A549 (cell line): ENCODE results near the gene NTM. TPM values are rescaled to one million over a fixed set of nuclear protein-coding genes. Genes with fewer than 3 reads are reported as not detected.

ENCODE experiments used
- ATAC-seq, 2 experiments: fragments of 200-7000 bp in 1 of 2; fragments of >200 bp in 1 of 2; cut with Nextera tagmentation in 1 of 2; cut with Tn5 transposase in 1 of 2; 3 replicates each; pipeline versions ENCODE4 v1.8.0 to v1.9.1; 2018 to 2020; ENCODE audit warnings: mild to moderate bottlenecking in 1 of 2, moderate library complexity in 1 of 2
- CTCF ChIA-PET: fragments of 300-600 bp; sonication (Branson Sonifier 250); formaldehyde crosslinking; extraction: SDS; loops from one replicate; lab custom pipeline; 2021; ENCODE audit warnings: antibody characterized with exemption, inconsistent platforms; lab: Yijun Ruan, JAX
- POLR2A ChIA-PET: fragments of 350-600 bp; formaldehyde crosslinking; extraction: SDS; loops from one replicate; lab custom pipeline; 2021; ENCODE audit warnings: antibody characterized with exemption, inconsistent platforms; lab: Yijun Ruan, JAX
- DNase-seq, 2 experiments: peaks; one replicate each; pipeline versions ENCODE4 v3.0.0 to v3.0.0-alpha.2; 2011 to 2016; ENCODE audit warnings: low read depth in 1 of 2, low spot score in 1 of 2
- FAIRE-seq: peaks from 2 replicates; lab custom pipeline; 2011; peaks lifted over from hg19 to GRCh38; lab: Jason Lieb, UNC
- H3K27ac ChIP-seq, 2 experiments: fragments of >200 bp; sonication (Bioruptor Twin); formaldehyde crosslinking; 3 replicates each; pipeline ENCODE4 v1.5.1; 2016 to 2017
- H3K4me1 ChIP-seq: fragments of >200 bp; sonication (Bioruptor Twin); formaldehyde crosslinking; 3 replicates; pipeline ENCODE4 v1.6.1; 2016
- H3K4me2 ChIP-seq: fragments of >200 bp; sonication (Bioruptor Twin); formaldehyde crosslinking; 3 replicates; pipeline ENCODE4 v1.6.1; 2016
- H3K4me3 ChIP-seq: fragments of >200 bp; sonication (Bioruptor Twin); formaldehyde crosslinking; 3 replicates; pipeline ENCODE4 v1.5.1; 2016
- H3K9me3 ChIP-seq: fragments of >200 bp; sonication (Bioruptor Twin); formaldehyde crosslinking; 3 replicates; pipeline ENCODE4 v1.6.1; 2016
- ATOH8 ChIP-seq: fragments of 250-450 bp; sonication (Bioruptor Pico); IDR thresholded peaks from 2 replicates; pipeline ENCODE4 v1.5.0; 2020; ENCODE audit warnings: low read depth, mild to moderate bottlenecking, moderate library complexity
- BCL3 ChIP-seq: fragments of >200 bp; sonication (Bioruptor Twin); formaldehyde crosslinking; IDR thresholded peaks from 3 replicates; pipeline ENCODE4 v1.6.1; 2016
- CEBPB ChIP-seq, 2 experiments: fragments of >200 bp in 1 of 2; sonication (Bioruptor Twin) in 1 of 2; formaldehyde crosslinking in 1 of 2; IDR thresholded peaks; 2 replicates each; pipeline ENCODE4 v1.6.1; 2012 to 2016
- CHD2 ChIP-seq: fragments of 150-350 bp; IDR thresholded peaks from 2 replicates; pipeline ENCODE4 v1.6.1; 2014; ENCODE audit warnings: low read length; ENCODE audit not compliant: partially characterized antibody
- E2F6 ChIP-seq: IDR thresholded peaks from 2 replicates; pipeline ENCODE4 v1.6.1; 2012; ENCODE audit warnings: low read depth, borderline replicate concordance
- ELK1 ChIP-seq: fragments of 150-350 bp; IDR thresholded peaks from 2 replicates; pipeline ENCODE4 v1.6.1; 2014; ENCODE audit warnings: low read depth, mild to moderate bottlenecking, low read length
- EP300 ChIP-seq, 2 experiments: fragments of >200 bp; sonication (Bioruptor Twin); formaldehyde crosslinking; IDR thresholded peaks; 2 replicates in 1 of 2; 3 replicates in 1 of 2; pipeline ENCODE4 v1.6.1; 2016 to 2017
- ESRRA ChIP-seq: fragments of 150-350 bp; IDR thresholded peaks from 2 replicates; pipeline ENCODE4 v1.6.1; 2014; ENCODE audit warnings: mild to moderate bottlenecking, low read length, borderline replicate concordance
- FOSB ChIP-seq: fragments of 250-450 bp; sonication (Bioruptor Pico); IDR thresholded peaks from 2 replicates; pipeline ENCODE4 v1.5.0; 2020; ENCODE audit warnings: mild to moderate bottlenecking, moderate library complexity
- FOSL2 ChIP-seq, 2 experiments: fragments of 450-650 bp in 1 of 2; fragments of >200 bp in 1 of 2; sonication (Bioruptor Twin) in 1 of 2; formaldehyde crosslinking; IDR thresholded peaks; 2 replicates each; pipeline versions ENCODE4 v1.5.0 to v1.6.1; 2016 to 2020; ENCODE audit warnings: mild to moderate bottlenecking in 1 of 2, moderate library complexity in 1 of 2
- FOXS1 ChIP-seq: fragments of 250-450 bp; sonication (Bioruptor Pico); IDR thresholded peaks from 2 replicates; pipeline ENCODE4 v1.5.0; 2020; ENCODE audit warnings: mild to moderate bottlenecking, moderate library complexity
- HOXA7 ChIP-seq: fragments of 250-450 bp; sonication (Bioruptor Pico); IDR thresholded peaks from 2 replicates; pipeline ENCODE4 v1.5.0; 2020; ENCODE audit warnings: mild to moderate bottlenecking, moderate library complexity
- HOXB5 ChIP-seq: fragments of 250-450 bp; sonication (Bioruptor Pico); IDR thresholded peaks from 2 replicates; pipeline ENCODE4 v1.5.0; 2020; ENCODE audit warnings: mild to moderate bottlenecking, moderate library complexity
- JUN ChIP-seq, 2 experiments: fragments of >200 bp; sonication (Bioruptor Twin); formaldehyde crosslinking; IDR thresholded peaks; 2 replicates in 1 of 2; 3 replicates in 1 of 2; pipeline ENCODE4 v1.6.1; 2016 to 2017
- KDM1A ChIP-seq: fragments of 200-600 bp; sonication (generic); IDR thresholded peaks from 2 replicates; pipeline ENCODE4 v1.6.1; 2016; ENCODE audit warnings: low read depth, mild to moderate bottlenecking
- KDM5A ChIP-seq: fragments of 200-600 bp; sonication (generic); IDR thresholded peaks from 2 replicates; pipeline ENCODE4 v1.6.1; 2016; ENCODE audit warnings: antibody characterized with exemption, mild to moderate bottlenecking
- MAZ ChIP-seq: fragments of 150-350 bp; IDR thresholded peaks from 2 replicates; pipeline ENCODE4 v1.6.1; 2014; ENCODE audit warnings: antibody characterized with exemption, low read depth, low read length, borderline replicate concordance
- MYC ChIP-seq: IDR thresholded peaks from 2 replicates; pipeline ENCODE4 v1.6.1; 2012; ENCODE audit warnings: mild to moderate bottlenecking, inconsistent platforms, low read length, improper control_type of control experiment, borderline replicate concordance
- PBX3 ChIP-seq: IDR thresholded peaks from 2 replicates; pipeline ENCODE4 v1.6.1; 2012
- PHF8 ChIP-seq: fragments of 200-600 bp; sonication (generic); IDR thresholded peaks from 2 replicates; pipeline ENCODE4 v1.6.1; 2016; ENCODE audit warnings: low read depth, mild to moderate bottlenecking, antibody characterized with exemption, moderate library complexity, borderline replicate concordance
- RAD21 ChIP-seq, 2 experiments: fragments of >200 bp in 1 of 2; sonication (Bioruptor Twin) in 1 of 2; formaldehyde crosslinking in 1 of 2; IDR thresholded peaks in 1 of 2; conservative IDR thresholded peaks in 1 of 2; 2 replicates in 1 of 2; 3 replicates in 1 of 2; pipeline ENCODE4 v1.6.1; 2012 to 2018; ENCODE audit warnings: inconsistent platforms in 1 of 2
- RCOR1 ChIP-seq: fragments of 150-350 bp; IDR thresholded peaks from 2 replicates; pipeline ENCODE4 v1.6.1; 2014; ENCODE audit warnings: antibody characterized with exemption, low read length, low read depth
- RFX5 ChIP-seq: fragments of 450-650 bp; IDR thresholded peaks from 2 replicates; pipeline ENCODE4 v1.7.1; 2014; ENCODE audit warnings: antibody characterized with exemption, mild to moderate bottlenecking, moderate library complexity
- RNF2 ChIP-seq: fragments of 200-600 bp; sonication (generic); IDR thresholded peaks from 2 replicates; pipeline ENCODE4 v1.6.1; 2016; ENCODE audit warnings: low read depth, mild to moderate bottlenecking, antibody characterized with exemption, moderate library complexity, borderline replicate concordance
- SREBF2 ChIP-seq: fragments of 450-650 bp; IDR thresholded peaks from 2 replicates; pipeline ENCODE4 v1.6.1; 2014; ENCODE audit warnings: mild to moderate bottlenecking, moderate library complexity
- TFCP2L1 ChIP-seq: fragments of 250-450 bp; sonication (Bioruptor Pico); IDR thresholded peaks from 2 replicates; pipeline ENCODE4 v1.5.0; 2021; ENCODE audit warnings: mild to moderate bottlenecking
- ZC3H11A ChIP-seq: fragments of 450-650 bp; IDR thresholded peaks from 2 replicates; pipeline ENCODE4 v1.6.1; 2014; ENCODE audit warnings: antibody characterized with exemption, mild to moderate bottlenecking
- ZNF302 ChIP-seq: fragments of 250-450 bp; sonication (Bioruptor Pico); IDR thresholded peaks from 2 replicates; pipeline ENCODE4 v1.9.0; 2021; ENCODE audit warnings: inconsistent platforms, mild to moderate bottlenecking, moderate library complexity
- ZSCAN20 ChIP-seq: fragments of 250-450 bp; sonication (Bioruptor Pico); IDR thresholded peaks from 2 replicates; pipeline ENCODE4 v1.8.0; 2022; ENCODE audit warnings: mild to moderate bottlenecking, moderate library complexity
- WGBS: methylation state at CpG from one replicate; pipeline ENCODE4 v1.1.6; 2017; ENCODE audit errors: missing lambda C conversion rate; 5-methylcytosine and 5-hydroxymethylcytosine counted together
- polyA plus RNA-seq, 4 experiments: library from polyadenylated mRNA; depleted of rRNA in 3 of 4; stranded (reverse); fragments of >200 nt; fragmentation: RNase III in 1 of 4; extraction: RNeasy Plus Mini Kit Qiagen cat#74134 plus additional on column Dnase treatment in 1 of 4; gene quantifications; 2 replicates in 3 of 4; 3 replicates in 1 of 4; pipeline ENCODE4 v1.2.3, GENCODE V29; 2011 to 2017

NTM gene
- polyA plus RNA-seq, 2 of the 4 experiments (the other 2 are of a cell fraction) = not detected

GRCh38 chr11:131954146-131954545 is 583.7 kb downstream of the NTM start:
- POLR2A ChIA-PET = no interaction called here

GRCh38 chr11:131955904-131956303 is 585.5 kb downstream of the NTM start:
- no peak for ATAC-seq
- FAIRE-seq = no peak
- Histone ChIP-seq H3K4me3 (no peak overlapping the region), H3K27ac (no peak overlapping the region), H3K4me2 (no peak overlapping the region), H3K4me1 (no peaks in the 10 kb centered on the region), H3K9me3 (no peaks in the 10 kb centered on the region)
- POLR2A ChIA-PET = no interaction called here
- 0% methylated on average over 3 of the region's 6 CpGs for WGBS
- TF ChIP-seq EP300 (IDR thresholded peaks at IDR 0.05) = no peak
- TF ChIP-seq RNF2 = no peak
- TF ChIP-seq PHF8 = no peak
- no peak for TF ChIP-seq ELK1
- no peak for TF ChIP-seq FOXS1 (CRISPR knock-in tag)
- no peak for TF ChIP-seq HOXB5
- no peak for TF ChIP-seq ZSCAN20 (CRISPR knock-in tag)
- TF ChIP-seq ATOH8 (CRISPR knock-in tag) = no peak
- no peak for TF ChIP-seq JUN (IDR thresholded peaks at IDR 0.05)
- TF ChIP-seq CHD2 = no peak
- no peak for TF ChIP-seq ZNF302 (CRISPR knock-in tag)
- TF ChIP-seq SREBF2 = no peak
- TF ChIP-seq MAZ = no peak
- no peak for TF ChIP-seq RCOR1
- TF ChIP-seq FOSL2 (IDR thresholded peaks at IDR 0.05) = no peak
- no peak for TF ChIP-seq FOSL2 (CRISPR knock-in tag; IDR thresholded peaks at IDR 0.05)
- TF ChIP-seq HOXA7 (CRISPR knock-in tag) = no peak
- no peak for TF ChIP-seq ZC3H11A
- no peak for TF ChIP-seq PBX3
- no peak for TF ChIP-seq ESRRA
- no peak for TF ChIP-seq MYC
- no peak for DNase-seq
- CTCF ChIA-PET = no interaction called here

More at GRCh38 chr11:131954146-131954545, 583.7 kb downstream of the NTM start:
- Histone ChIP-seq H3K9me3 (no peaks in the 10 kb centered on the region), H3K4me1 (no peaks in the 10 kb centered on the region), H3K4me3 (no peak overlapping the region), H3K27ac (no peak overlapping the region), H3K4me2 (no peak overlapping the region)
- TF ChIP-seq KDM1A = no peak
- TF ChIP-seq MAZ = no peak
- no peak for TF ChIP-seq RAD21 (conservative IDR thresholded peaks at IDR 0.05 in 1 of 2, IDR thresholded peaks at IDR 0.05 in 1 of 2)
- no peak for TF ChIP-seq FOXS1 (CRISPR knock-in tag)
- no peak for TF ChIP-seq CEBPB (IDR thresholded peaks at IDR 0.05)
- no peak for TF ChIP-seq FOSB (CRISPR knock-in tag)
- no peak for TF ChIP-seq KDM5A
- no peak for TF ChIP-seq E2F6
- no peak for TF ChIP-seq TFCP2L1 (CRISPR knock-in tag)
- TF ChIP-seq BCL3 = no peak
- no peak for TF ChIP-seq RFX5
- no peak for ATAC-seq
- CTCF ChIA-PET = no interaction called here
- WGBS = 14% methylated on average over 5 of the region's 10 CpGs
- DNase-seq = no peak
- FAIRE-seq = no peak
